CD14-positive monocyte (primary cell): ENCODE data around the gene UBE2E2. TPM values are rescaled to one million over a fixed set of nuclear protein-coding genes. Genes with fewer than 3 reads are reported as not detected.

ENCODE experiments used
- DNase-seq, 3 donors: peaks; one replicate each; pipeline ENCODE4 v3.0.0-alpha.2; 2011 to 2022
- H2AFZ ChIP-seq: 2 replicates; pipeline ENCODE4 v1.6.0; 2012; ENCODE audit warnings: mild to moderate bottlenecking, low read depth, low read length, inconsistent platforms; ENCODE audit not compliant: insufficient read depth, poor library complexity, severe bottlenecking
- H3K27ac ChIP-seq, 2 donors: 1 replicate in 1 of 2; 2 replicates in 1 of 2; pipeline ENCODE4 v1.5.1; 2012 to 2013; ENCODE audit warnings: low read length in 2 of 2, control low read depth in 1 of 2, inconsistent platforms in 1 of 2, low read depth in 1 of 2, mild to moderate bottlenecking in 1 of 2
- H3K27me3 ChIP-seq, 2 donors: one replicate each; pipeline versions ENCODE4 v1.6.0 to v1.6.1; 2011 to 2013; ENCODE audit warnings: low read length in 2 of 2; ENCODE audit not compliant: control insufficient read depth in 2 of 2, insufficient read depth in 2 of 2
- H3K36me3 ChIP-seq, 2 donors: replicated peaks in 1 of 2; 1 replicate in 1 of 2; 2 replicates in 1 of 2; pipeline versions ENCODE4 v1.5.1 to v1.6.1; 2012 to 2013; ENCODE audit warnings: low read length in 2 of 2, control low read depth in 1 of 2, inconsistent platforms in 1 of 2, mild to moderate bottlenecking in 1 of 2; ENCODE audit not compliant: insufficient read depth in 2 of 2, control insufficient read depth in 1 of 2
- H3K4me1 ChIP-seq, 2 donors: 1 replicate in 1 of 2; 2 replicates in 1 of 2; pipeline versions ENCODE4 v1.5.1 to v1.6.1; 2012 to 2013; ENCODE audit warnings: low read length in 2 of 2, control low read depth in 1 of 2, inconsistent platforms in 1 of 2, mild to moderate bottlenecking in 1 of 2, moderate library complexity in 1 of 2; ENCODE audit not compliant: insufficient read depth in 2 of 2, control insufficient read depth in 1 of 2
- H3K4me2 ChIP-seq: replicated peaks from 2 replicates; pipeline ENCODE3; 2012; ENCODE audit warnings: low read length, moderate library complexity, mild to moderate bottlenecking; ENCODE audit not compliant: poor library complexity, severe bottlenecking; ENCODE audit errors: extremely low read depth
- H3K4me3 ChIP-seq, 3 experiments: fragments of 200-600 bp in 1 of 3; sonication (generic) in 1 of 3; replicated peaks in 1 of 3; 1 replicate in 2 of 3; 2 replicates in 1 of 3; pipeline ENCODE4 v1.5.1; 2011 to 2013; ENCODE audit warnings: low read length in 3 of 3, mild to moderate bottlenecking in 3 of 3, control low read depth in 2 of 3, low read depth in 2 of 3, inconsistent platforms in 1 of 3, moderate library complexity in 1 of 3
- H3K79me2 ChIP-seq: 2 replicates; pipeline ENCODE4 v1.6.0; 2012; ENCODE audit warnings: mild to moderate bottlenecking, control low read depth, inconsistent platforms, low read length, moderate library complexity; ENCODE audit not compliant: insufficient read depth
- H3K9ac ChIP-seq: 2 replicates; pipeline ENCODE4 v1.6.0; 2017; ENCODE audit warnings: low read length, mild to moderate bottlenecking; ENCODE audit not compliant: insufficient read depth, poor library complexity, severe bottlenecking
- H3K9me3 ChIP-seq, 2 donors: replicated peaks in 1 of 2; 1 replicate in 1 of 2; 2 replicates in 1 of 2; pipeline versions ENCODE4 v1.5.1 to v1.6.1; 2012 to 2013; ENCODE audit warnings: low read length in 2 of 2, control low read depth in 1 of 2; ENCODE audit not compliant: control insufficient read depth in 1 of 2, insufficient read depth in 1 of 2
- H4K20me1 ChIP-seq: 2 replicates; pipeline ENCODE4 v1.6.0; 2012; ENCODE audit warnings: mild to moderate bottlenecking, low read length, control low read depth, moderate library complexity; ENCODE audit not compliant: insufficient read depth
- H3K27ac Mint-ChIP-seq, 7 donors: one replicate each; pipeline ENCODE4 v1.8.0; 2020; ENCODE audit warnings: mild to moderate bottlenecking in 7 of 7, mixed read lengths in 7 of 7, moderate library complexity in 6 of 7, inconsistent platforms in 2 of 7
- H3K27me3 Mint-ChIP-seq, 3 donors: one replicate each; pipeline ENCODE4 v1.8.0; 2021 to 2022; ENCODE audit warnings: low read depth in 3 of 3, mild to moderate bottlenecking in 3 of 3, mixed read lengths in 3 of 3, moderate library complexity in 3 of 3, inconsistent platforms in 1 of 3
- H3K36me3 Mint-ChIP-seq, 2 donors: one replicate each; pipeline ENCODE4 v1.8.0; 2020; ENCODE audit warnings: mixed read lengths in 2 of 2, inconsistent platforms in 1 of 2, mild to moderate bottlenecking in 1 of 2
- H3K4me1 Mint-ChIP-seq: one replicate; pipeline ENCODE4 v1.8.0; 2020; ENCODE audit warnings: mild to moderate bottlenecking, mixed read lengths
- H3K4me3 Mint-ChIP-seq, 2 donors: one replicate each; pipeline ENCODE4 v1.8.0; 2020; ENCODE audit warnings: mild to moderate bottlenecking in 2 of 2, mixed read lengths in 2 of 2, moderate library complexity in 1 of 2
- H3K9me3 Mint-ChIP-seq, 7 donors: one replicate each; pipeline ENCODE4 v1.8.0; 2020 to 2022; ENCODE audit warnings: mixed read lengths in 7 of 7, mild to moderate bottlenecking in 6 of 7, moderate library complexity in 6 of 7, inconsistent platforms in 2 of 7
- WGBS: methylation state at CpG from one replicate; pipeline ENCODE4 v1.1.5; 2013; ENCODE audit warnings: missing lambda C conversion rate; ENCODE audit not compliant: insufficient coverage; 5-methylcytosine and 5-hydroxymethylcytosine counted together
- intact Hi-C, 2 donors: fragments of 100-400 bp; cut with micrococcal nuclease; formaldehyde crosslinking; loops; one replicate each; pipeline versions ENCODE4 v1.15.0 to v1.15.1; 2023
- polyA plus RNA-seq, 3 donors: library from polyadenylated mRNA; depleted of rRNA in 1 of 3; unstranded in 2 of 3; stranded (reverse) in 1 of 3; fragments of 300-500 nt in 2 of 3; fragments of >200 nt in 1 of 3; fragmentation: Illumina TruSeq in 2 of 3; gene quantifications; 1 replicate in 2 of 3; 2 replicates in 1 of 3; pipeline ENCODE4 v1.2.3, GENCODE V29; 2012 to 2021
- TF ChIP-seq, protein P1 (sequence below): fragments of 200-600 bp; IDR thresholded peaks from one replicate; pipeline ENCODE4 v1.8.0; 2022; ENCODE audit warnings: antibody characterized with exemption, mild to moderate bottlenecking

Gene UBE2E2
- polyA plus RNA-seq, 3 donors: 25.8 to 78.0 (median 66.3) TPM

GRCh38 chr3:23325466-23326065, 122.4 kb downstream of the UBE2E2 start:
- Mint-ChIP-seq H3K27ac (no peak overlapping the region), H3K27me3 (no peaks in the 10 kb centered on the region), H3K4me3 (no peak overlapping the region), H3K9me3 (peaks cover 0 to 9% (median 0%) of the 10 kb centered on the region in 7 donors), H3K36me3 (no peaks in the 10 kb centered on the region), H3K4me1 (peaks cover 33% of the 10 kb centered on the region)
- Histone ChIP-seq H3K36me3 (no peaks in the 10 kb centered on the region), H3K27me3 (no peaks in the 10 kb centered on the region), H3K4me1 (peaks cover 12 to 25% of the 10 kb centered on the region in 2 donors), H3K9me3 (no peaks in the 10 kb centered on the region), H3K27ac (no peak overlapping the region), H2AFZ (no peak overlapping the region), H3K4me2 (no peak overlapping the region), H3K4me3 (no peak overlapping the region), H3K9ac (no peak overlapping the region), H4K20me1 (peaks cover 37% of the 10 kb centered on the region), H3K79me2 (peaks cover 29% of the 10 kb centered on the region)
- DNase-seq: peak in 1 of 3 donors; percentile 37
- TF ChIP-seq, protein P1, sequence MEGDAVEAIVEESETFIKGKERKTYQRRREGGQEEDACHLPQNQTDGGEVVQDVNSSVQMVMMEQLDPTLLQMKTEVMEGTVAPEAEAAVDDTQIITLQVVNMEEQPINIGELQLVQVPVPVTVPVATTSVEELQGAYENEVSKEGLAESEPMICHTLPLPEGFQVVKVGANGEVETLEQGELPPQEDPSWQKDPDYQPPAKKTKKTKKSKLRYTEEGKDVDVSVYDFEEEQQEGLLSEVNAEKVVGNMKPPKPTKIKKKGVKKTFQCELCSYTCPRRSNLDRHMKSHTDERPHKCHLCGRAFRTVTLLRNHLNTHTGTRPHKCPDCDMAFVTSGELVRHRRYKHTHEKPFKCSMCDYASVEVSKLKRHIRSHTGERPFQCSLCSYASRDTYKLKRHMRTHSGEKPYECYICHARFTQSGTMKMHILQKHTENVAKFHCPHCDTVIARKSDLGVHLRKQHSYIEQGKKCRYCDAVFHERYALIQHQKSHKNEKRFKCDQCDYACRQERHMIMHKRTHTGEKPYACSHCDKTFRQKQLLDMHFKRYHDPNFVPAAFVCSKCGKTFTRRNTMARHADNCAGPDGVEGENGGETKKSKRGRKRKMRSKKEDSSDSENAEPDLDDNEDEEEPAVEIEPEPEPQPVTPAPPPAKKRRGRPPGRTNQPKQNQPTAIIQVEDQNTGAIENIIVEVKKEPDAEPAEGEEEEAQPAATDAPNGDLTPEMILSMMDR: no peak
- intact Hi-C loops: no loop called here
- no CpG with 5 or more reads among the region's 4 CpGs for WGBS

- intact Hi-C loops: no loop called here
- Histone ChIP-seq H2AFZ (no peak overlapping the region), H4K20me1 (peaks cover 18% of the 10 kb centered on the region), H3K9ac (no peak overlapping the region), H3K9me3 (no peaks in the 10 kb centered on the region), H3K27ac (peak overlapping the region in 1 of 2 donors; percentile 49), H3K4me1 (peaks cover 12 to 21% of the 10 kb centered on the region in 2 donors), H3K36me3 (no peaks in the 10 kb centered on the region), H3K4me2 (peak overlapping the region; percentile 7), H3K27me3 (no peaks in the 10 kb centered on the region), H3K79me2 (peaks cover 34% of the 10 kb centered on the region), H3K4me3 (no peak overlapping the region)
- peak; percentile 13 to 24 (median 21) for DNase-seq
- Mint-ChIP-seq H3K36me3 (peaks cover 0 to 5% of the 10 kb centered on the region in 2 donors), H3K27me3 (peaks cover 0 to 2% (median 0%) of the 10 kb centered on the region in 3 donors), H3K9me3 (peaks cover 0 to 9% (median 0%) of the 10 kb centered on the region in 7 donors), H3K4me3 (peak overlapping the region in 1 of 2 donors; percentile 9), H3K27ac (peak overlapping the region in 3 of 7 donors; percentile 2 to 42 (median 37)), H3K4me1 (peaks cover 36% of the 10 kb centered on the region)
- WGBS: 100% methylated on average over 1 of the region's 6 CpGs
- TF ChIP-seq, protein P1: no peak
Observed at GRCh38 chr3:23329471-23330105, 126.5 kb downstream of the UBE2E2 start.
